Measurements from ENCODE around the gene CTTN. TPM values are rescaled to one million over a fixed set of nuclear protein-coding genes. Genes with fewer than 3 reads are reported as not detected.

Gene CTTN
- total RNA-seq, 1 donor from 2014 or later = 227 TPM

DNA sequence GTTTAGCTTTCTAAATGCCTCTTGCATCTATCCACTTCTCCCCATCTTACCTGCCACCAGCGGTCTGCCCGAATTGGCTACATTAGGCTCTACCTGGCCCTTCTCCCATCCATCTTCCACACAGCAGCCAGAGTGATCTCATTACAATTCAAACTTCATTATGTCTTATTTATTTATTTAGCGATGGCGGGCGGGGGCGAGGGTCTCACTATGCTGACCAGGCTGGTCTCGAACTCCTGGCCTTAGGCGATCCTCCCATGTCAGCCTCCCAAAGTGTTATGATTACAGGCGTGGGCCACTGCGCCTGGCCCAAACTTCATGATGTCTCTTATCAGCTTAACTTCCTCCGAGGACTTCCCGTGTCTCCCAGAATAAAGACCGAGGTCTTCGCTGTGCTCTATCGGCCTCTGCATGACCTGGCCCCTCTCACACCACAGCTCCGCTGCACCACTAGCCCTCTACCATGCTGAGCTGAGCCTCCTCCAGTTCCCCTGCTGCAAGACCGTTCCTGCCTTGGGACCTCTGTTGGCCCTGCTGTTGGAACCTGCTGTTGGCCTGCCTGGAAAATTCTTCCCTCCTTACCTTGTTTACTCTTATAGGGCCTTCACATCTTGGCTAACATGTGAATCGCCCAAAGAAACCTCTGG, 870 bp upstream of the CTTN start:
- H3K9me3 ChIP-seq = no peaks in the 10 kb centered on the region
- H3K4me3 ChIP-seq = peak overlapping the region; percentile 92 to 94
- H3K4me1 ChIP-seq = peaks cover 44% of the 10 kb centered on the region
- no peaks in the 10 kb centered on the region for H3K36me3 ChIP-seq
- no peaks in the 10 kb centered on the region for H3K27me3 ChIP-seq
- intact Hi-C loops (cut with DNase I) = loop anchor here (5.0 kb wide), 1 partner anchor 285 kb away; no protein-coding TSS in a partner anchor
- no peak for DNase-seq (ENCODE audit: extremely low spot score in 2 of 2)
- H3K27ac ChIP-seq = peak overlapping the region; percentile 95
- TF ChIP-seq, protein P1, sequence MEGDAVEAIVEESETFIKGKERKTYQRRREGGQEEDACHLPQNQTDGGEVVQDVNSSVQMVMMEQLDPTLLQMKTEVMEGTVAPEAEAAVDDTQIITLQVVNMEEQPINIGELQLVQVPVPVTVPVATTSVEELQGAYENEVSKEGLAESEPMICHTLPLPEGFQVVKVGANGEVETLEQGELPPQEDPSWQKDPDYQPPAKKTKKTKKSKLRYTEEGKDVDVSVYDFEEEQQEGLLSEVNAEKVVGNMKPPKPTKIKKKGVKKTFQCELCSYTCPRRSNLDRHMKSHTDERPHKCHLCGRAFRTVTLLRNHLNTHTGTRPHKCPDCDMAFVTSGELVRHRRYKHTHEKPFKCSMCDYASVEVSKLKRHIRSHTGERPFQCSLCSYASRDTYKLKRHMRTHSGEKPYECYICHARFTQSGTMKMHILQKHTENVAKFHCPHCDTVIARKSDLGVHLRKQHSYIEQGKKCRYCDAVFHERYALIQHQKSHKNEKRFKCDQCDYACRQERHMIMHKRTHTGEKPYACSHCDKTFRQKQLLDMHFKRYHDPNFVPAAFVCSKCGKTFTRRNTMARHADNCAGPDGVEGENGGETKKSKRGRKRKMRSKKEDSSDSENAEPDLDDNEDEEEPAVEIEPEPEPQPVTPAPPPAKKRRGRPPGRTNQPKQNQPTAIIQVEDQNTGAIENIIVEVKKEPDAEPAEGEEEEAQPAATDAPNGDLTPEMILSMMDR (IDR thresholded peaks at IDR 0.05) = no peak
- TF ChIP-seq POLR2AphosphoS5 (IDR thresholded peaks at IDR 0.05; ENCODE audit: insufficient read depth in 1 of 2, low read depth in 1 of 2) (no peak), POLR2A (IDR thresholded peaks at IDR 0.05) (no peak)

DNA sequence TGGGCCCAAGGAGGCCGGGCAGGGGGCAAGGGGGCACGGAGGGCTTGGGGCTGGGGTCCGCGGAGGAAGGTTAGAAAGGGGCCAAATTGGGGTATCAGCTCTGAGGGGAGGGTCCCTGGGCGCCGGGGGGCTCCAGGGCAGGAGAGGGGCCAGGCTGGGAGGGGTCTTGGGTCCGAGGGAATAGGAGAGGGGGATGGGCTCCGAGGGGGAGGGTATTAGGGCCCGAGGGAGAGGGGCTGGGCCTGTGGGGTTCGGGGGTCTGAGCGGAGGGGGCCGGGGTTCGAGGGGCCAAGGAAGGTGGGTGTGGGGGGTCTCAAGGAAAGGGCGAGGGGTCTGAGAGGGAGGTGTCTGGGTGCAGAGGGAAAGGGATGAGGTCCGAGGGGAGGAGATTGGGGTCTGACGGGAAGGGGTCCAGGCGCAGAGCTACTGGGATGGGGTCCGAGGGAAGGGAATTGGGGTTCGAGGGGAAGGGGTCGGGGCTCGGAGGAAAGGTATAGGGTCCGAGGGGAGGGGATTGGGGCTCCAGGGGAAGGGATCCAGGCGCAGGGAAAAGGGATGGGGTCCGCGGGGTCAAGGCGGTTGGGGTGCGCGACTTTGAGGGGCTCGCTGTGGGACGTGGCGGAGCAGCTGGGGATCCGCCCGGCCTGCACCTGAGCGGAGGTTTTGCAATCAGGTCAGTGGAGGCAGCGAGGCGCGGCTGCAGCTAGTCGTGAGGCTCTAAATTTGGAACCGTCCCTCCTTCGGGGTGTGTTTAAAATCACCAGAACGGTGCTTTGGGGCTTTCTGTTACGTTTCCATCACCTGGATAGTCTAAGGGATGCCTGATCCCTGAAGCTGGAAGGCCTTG, 728 bp downstream of the CTTN start:
- no peaks in the 10 kb centered on the region for H3K9me3 ChIP-seq
- H3K27ac ChIP-seq = peak overlapping the region; percentile 95
- TF ChIP-seq, protein P1 (IDR thresholded peaks at IDR 0.05) = no peak
- TF ChIP-seq POLR2AphosphoS5 (IDR thresholded peaks at IDR 0.05; ENCODE audit: insufficient read depth in 1 of 2, low read depth in 1 of 2) = no peak
- no peak for TF ChIP-seq POLR2A (IDR thresholded peaks at IDR 0.05)
- H3K27me3 ChIP-seq = no peaks in the 10 kb centered on the region
- no peak for DNase-seq (ENCODE audit: extremely low spot score in 2 of 2)
- no peaks in the 10 kb centered on the region for H3K36me3 ChIP-seq
- H3K4me1 ChIP-seq = peaks cover 45% of the 10 kb centered on the region
- peak overlapping the region; percentile 92 to 94 for H3K4me3 ChIP-seq
- intact Hi-C loops (cut with DNase I) = loop anchor here (5.0 kb wide), 1 partner anchor 287 kb away; no protein-coding TSS in a partner anchor

DNA sequence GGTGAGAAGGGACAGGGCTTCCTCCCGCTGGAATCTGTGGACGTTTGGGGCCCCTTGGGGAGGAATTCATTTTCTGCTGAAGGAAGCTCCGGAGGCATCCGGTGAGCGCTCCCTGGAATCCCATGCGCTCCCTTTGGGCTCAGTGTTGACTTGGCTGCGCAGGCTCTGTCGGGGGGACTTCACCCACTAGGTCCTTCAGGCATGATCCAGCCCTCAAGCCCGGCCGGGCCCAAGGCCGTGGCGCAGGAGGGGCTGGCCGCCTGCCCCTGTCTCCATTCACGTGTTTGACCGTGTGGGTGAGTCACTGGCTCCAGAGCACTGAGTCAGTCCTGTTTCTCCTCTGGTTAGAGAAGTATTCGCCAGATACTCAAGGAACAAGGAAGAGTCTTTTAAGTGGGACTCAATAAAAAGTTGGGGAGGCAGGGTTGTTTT, 1.4 kb downstream of the CTTN start:
- peak in 1 of 2 donors; percentile 40 for TF ChIP-seq POLR2A (IDR thresholded peaks at IDR 0.05)
- TF ChIP-seq, protein P1 (IDR thresholded peaks at IDR 0.05) = no peak
- TF ChIP-seq POLR2AphosphoS5 (IDR thresholded peaks at IDR 0.05; ENCODE audit: insufficient read depth in 1 of 2, low read depth in 1 of 2) = peak; percentile 92
- H3K27ac ChIP-seq = peak overlapping the region; percentile 95
- intact Hi-C loops (cut with DNase I) = loop anchor here (5.0 kb wide), 1 partner anchor 287 kb away; no protein-coding TSS in a partner anchor
- H3K27me3 ChIP-seq = no peaks in the 10 kb centered on the region
- H3K9me3 ChIP-seq = no peaks in the 10 kb centered on the region
- peak overlapping the region; percentile 92 to 94 for H3K4me3 ChIP-seq
- H3K36me3 ChIP-seq = no peaks in the 10 kb centered on the region
- peak in 1 of 2 donors; percentile 95 for DNase-seq (ENCODE audit: extremely low spot score in 2 of 2)
- peaks cover 45% of the 10 kb centered on the region for H3K4me1 ChIP-seq

DNA sequence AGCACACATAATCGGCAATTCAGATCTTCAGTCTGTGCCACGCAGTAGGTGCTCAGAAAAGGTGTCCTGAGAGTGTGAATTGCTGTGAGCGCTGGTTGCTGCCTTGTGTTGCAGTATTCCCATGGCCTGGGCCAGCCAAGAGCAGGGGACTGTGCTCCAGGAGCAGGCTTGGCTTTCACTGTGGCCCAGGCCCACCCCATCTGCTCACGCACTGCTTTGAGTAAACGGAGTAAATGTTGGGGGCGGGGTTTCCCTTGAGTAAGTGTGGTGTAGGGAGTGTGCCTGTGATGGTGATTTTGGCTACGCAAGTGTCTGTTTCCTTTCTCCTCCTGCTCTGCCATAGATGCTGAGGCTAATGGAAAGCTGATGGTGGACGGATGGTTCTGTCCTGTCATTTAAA, 2.3 kb downstream of the CTTN start:
- peaks cover 45% of the 10 kb centered on the region for H3K4me1 ChIP-seq
- TF ChIP-seq, protein P1 (IDR thresholded peaks at IDR 0.05) = no peak
- TF ChIP-seq POLR2AphosphoS5 (IDR thresholded peaks at IDR 0.05; ENCODE audit: insufficient read depth in 1 of 2, low read depth in 1 of 2) = no peak
- no peak for TF ChIP-seq POLR2A (IDR thresholded peaks at IDR 0.05)
- intact Hi-C loops (cut with DNase I) = no loop called here
- no peaks in the 10 kb centered on the region for H3K9me3 ChIP-seq
- no peak for DNase-seq (ENCODE audit: extremely low spot score in 2 of 2)
- no peak overlapping the region for H3K4me3 ChIP-seq
- H3K36me3 ChIP-seq = peaks cover 0 to 3% of the 10 kb centered on the region in 2 donors
- no peaks in the 10 kb centered on the region for H3K27me3 ChIP-seq
- H3K27ac ChIP-seq = peak overlapping the region; percentile 95
